ENCODE results near the gene RNF224.

GRCh38 chr9:137266162-137266527 is 38.8 kb downstream of the RNF224 start:
- TF ChIP-seq, protein P1, sequence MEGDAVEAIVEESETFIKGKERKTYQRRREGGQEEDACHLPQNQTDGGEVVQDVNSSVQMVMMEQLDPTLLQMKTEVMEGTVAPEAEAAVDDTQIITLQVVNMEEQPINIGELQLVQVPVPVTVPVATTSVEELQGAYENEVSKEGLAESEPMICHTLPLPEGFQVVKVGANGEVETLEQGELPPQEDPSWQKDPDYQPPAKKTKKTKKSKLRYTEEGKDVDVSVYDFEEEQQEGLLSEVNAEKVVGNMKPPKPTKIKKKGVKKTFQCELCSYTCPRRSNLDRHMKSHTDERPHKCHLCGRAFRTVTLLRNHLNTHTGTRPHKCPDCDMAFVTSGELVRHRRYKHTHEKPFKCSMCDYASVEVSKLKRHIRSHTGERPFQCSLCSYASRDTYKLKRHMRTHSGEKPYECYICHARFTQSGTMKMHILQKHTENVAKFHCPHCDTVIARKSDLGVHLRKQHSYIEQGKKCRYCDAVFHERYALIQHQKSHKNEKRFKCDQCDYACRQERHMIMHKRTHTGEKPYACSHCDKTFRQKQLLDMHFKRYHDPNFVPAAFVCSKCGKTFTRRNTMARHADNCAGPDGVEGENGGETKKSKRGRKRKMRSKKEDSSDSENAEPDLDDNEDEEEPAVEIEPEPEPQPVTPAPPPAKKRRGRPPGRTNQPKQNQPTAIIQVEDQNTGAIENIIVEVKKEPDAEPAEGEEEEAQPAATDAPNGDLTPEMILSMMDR (IDR thresholded peaks at IDR 0.05) = no peak
- no peak for TF ChIP-seq POLR2A (IDR thresholded peaks at IDR 0.05)
